ENCODE measurements around the gene TSPOAP1.

The TSPOAP1 gene

GRCh38 chr17:58316260-58316960, 12.2 kb downstream of the TSPOAP1 start:
- DNase-seq: no peak

DNA sequence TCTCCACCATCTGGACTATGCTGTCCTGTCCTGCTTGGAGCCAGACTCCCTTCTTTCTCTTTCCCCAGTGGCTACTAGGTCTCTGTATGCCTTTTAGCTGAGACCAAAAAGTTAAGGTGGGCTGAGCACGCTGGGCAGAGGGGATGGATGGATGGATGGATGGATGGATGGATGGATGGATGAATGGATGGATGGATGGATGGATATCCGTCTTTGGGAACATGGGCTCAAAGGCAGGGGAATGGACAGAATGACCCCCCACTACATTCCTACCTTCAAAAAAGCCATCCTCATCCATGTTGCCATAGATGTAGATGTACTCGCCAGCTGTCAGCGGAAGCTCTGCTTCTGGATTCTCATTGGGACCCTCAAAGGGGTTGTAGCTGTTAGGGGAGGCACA, 12.8 kb downstream of the TSPOAP1 start:
- DNase-seq: no peak

DNA sequence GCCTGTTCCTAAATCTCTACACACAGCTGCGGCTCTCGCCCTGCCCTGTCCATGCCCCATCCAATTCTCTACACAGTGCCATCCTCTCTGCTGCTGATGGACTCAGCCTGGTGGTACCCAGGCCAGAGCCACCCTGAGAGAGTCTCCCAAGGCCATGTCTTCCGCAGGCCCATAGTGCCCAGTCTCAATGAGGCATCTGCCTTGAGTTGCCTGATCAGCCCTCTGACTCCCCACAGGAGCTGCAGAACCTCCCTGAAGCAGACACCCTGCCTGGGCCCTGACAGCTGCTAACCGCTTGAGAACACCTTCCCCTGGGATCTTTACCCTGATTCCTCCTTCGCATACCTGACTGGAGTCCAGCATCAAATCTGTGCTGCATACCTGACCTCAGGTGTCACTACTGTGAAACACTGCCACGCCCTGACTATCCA, 13.3 kb downstream of the TSPOAP1 start:
- no peak for DNase-seq

DNA sequence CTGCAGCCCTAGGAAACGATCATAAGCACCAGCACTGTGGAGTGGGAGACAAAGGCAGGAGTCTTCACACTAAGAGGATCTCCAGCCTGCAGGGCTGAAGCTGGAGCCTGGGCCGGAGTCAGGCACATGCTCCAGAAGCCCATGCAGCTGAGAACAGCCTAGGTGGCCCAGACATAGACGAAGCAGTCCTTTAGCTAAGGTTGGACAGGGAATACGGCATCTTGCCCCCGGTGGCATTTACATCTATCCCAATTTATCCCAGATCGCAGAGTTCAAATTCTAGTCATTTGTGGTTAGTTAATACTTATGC, 13.9 kb downstream of the TSPOAP1 start:
- no peak for DNase-seq

DNA sequence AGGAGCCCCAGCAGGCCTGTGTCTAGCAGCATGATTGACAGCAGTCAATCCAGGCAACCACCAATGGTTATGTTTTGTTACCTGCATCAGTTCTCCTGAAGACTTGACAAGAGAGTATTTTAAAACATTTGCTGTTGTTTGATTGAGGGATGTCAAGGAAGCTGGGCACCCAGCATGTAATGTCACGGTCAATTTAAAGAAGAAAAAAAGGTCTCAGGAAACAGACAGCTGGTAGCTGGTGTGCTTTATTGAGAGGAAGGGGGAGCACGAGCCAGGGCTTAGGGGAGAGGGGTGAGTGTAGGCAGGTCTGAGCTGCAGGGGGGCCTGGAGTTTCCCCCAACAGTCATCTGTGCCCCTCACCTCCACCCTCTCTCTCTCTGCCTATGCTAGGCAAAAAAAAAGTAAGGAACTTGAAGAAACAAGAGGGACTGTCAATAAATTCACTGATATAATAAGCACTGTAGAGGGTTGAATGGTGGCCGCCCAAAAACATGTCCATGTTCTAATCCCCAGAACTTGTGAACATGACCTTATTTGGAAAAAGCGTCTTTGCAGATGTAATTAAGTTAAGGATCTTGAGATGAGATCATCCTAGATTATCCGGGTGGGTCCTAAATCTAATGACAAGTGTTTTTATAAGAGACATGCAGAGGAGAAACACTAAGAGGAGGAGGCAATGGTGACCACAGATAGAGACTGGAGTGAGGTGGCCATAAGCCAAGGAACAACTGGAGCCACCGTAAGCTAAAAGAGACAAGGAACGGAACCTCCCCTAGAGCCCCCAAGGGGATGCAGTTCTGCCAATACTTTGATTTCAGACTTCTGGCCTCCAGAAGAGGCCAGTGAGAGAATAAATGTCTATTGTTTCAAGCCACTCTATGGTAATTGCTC, 14.5 kb downstream of the TSPOAP1 start:
- no peak for DNase-seq

- DNase-seq: no peak
Observed at GRCh38 chr17:58312829-58313228, 15.8 kb downstream of the TSPOAP1 start.

DNA sequence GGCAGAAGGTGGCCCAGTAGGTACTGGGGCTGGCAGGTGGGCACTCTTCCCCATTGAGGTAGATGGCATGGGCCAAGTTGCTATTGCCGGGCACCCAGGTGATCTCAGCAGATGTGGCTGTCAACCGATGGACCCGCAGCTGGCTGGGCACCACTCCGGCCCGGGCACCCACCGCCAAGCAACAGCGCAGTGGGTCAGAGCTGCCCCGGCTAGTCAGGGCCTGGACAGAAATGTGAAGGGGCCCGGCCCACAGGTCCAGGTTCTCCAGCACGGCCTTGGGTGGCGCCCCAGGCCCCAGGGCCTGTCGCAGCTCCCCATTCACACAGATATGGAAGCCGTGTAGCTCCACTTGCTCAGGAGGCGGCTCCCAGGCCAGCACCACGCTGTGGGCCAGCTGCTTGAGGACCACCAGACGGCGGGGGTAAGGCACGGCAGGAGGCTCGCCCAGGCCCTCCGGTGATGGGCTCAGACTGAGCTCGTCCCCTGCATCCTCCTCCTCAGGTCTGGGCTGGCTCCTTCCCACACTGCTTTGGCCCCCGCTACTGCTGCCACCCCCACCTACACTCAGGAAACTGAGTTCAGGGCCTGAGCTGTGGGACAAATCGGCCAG, 16.5 kb downstream of the TSPOAP1 start:
- no peak for DNase-seq

DNA sequence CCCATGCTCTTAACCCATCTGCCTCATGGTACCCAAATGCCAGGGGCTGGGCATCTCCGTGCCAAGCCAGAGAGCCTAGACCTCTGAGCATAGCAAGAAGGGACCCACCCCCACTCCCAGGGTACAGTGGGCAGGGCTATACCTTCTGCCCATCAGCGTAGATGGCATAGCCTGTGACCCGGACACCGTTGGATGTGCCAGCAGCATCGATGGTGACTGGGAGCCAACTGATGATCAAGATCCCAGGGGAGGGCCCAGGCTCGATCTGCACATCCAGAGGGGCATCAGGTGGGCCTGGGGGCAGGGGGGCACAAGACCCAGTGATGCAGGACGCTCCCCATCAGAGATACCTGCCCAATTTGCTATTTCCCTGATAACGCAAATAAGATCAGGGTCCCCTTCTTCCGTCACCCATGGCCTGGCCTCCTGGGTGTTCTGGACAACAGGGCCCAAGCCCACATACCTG, 17.1 kb downstream of the TSPOAP1 start:
- DNase-seq: no peak

GRCh38 chr17:58310511-58311428, 17.8 kb downstream of the TSPOAP1 start:
- no peak for DNase-seq

DNA sequence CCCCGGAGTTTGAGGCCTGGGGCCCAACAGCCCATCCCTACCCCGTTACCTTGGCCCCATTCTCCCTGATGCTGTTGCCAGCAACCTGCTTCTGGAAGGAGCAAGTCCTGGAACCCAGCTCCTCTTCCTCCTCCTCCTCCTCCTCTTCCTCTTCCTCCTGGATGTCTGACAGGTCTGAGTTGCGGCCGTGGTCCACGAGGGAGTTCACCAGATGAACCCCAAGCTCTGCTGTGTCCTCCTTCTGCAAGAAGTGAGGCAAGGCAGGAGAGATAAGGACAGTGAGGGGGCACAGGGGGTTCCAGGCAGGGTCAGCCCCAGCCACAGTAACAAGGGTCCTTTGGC, 18.7 kb downstream of the TSPOAP1 start:
- no peak for DNase-seq

DNA sequence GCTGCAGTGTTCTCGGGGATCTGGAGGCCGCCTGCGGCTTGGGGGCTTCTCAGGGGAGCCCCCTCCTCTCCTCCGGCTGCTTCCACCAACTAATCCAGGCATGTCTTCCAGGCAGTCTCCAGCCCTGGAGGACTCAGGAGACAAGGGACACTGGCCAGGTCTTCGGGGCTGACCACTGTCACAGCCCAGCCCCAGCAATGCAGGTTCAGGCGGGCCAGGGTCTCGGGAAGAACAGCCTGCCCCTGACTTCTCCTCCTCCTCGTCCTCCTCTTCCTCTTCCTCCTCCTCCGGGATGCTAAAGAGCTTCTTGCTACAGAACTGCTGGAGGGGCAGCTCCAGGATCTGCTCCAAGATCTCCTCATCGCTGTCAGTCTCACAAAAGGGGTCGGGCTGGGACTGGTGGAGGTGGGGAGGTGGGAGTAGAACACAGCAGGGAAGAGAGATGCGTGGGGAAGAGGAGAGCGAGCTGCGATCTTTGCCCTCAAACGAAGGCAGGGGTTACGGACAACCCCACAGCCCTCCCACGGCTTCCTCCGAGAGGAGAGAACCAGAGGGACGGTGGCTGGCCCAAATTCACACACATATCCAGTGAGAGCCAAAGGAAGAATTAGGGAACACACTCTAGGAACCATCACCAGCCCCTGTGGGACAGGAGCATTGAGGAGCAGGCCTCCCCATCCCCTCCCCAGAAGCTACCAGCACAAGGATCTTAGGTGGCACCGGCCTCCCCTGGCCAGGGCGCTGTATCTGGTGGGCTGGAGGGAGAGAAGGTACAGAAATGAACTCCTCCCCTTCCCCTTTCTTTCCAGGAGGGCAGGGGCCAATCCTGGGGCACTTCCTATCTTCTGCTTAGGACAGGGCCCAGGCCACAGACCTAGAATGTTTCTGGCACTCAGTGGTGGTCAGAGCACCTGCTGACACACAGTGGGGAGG, 19.3 kb downstream of the TSPOAP1 start:
- no peak for DNase-seq

- DNase-seq: peak; percentile 17
Observed at GRCh38 chr17:58308173-58308984, 20.2 kb downstream of the TSPOAP1 start.

GRCh38 chr17:58307468-58308172, 21.0 kb downstream of the TSPOAP1 start:
- no peak for DNase-seq

- no peak for DNase-seq
Observed at GRCh38 chr17:58306131-58306951, 22.3 kb downstream of the TSPOAP1 start.

GRCh38 chr17:58305626-58306025, 23.0 kb downstream of the TSPOAP1 start:
- DNase-seq: no peak

DNA sequence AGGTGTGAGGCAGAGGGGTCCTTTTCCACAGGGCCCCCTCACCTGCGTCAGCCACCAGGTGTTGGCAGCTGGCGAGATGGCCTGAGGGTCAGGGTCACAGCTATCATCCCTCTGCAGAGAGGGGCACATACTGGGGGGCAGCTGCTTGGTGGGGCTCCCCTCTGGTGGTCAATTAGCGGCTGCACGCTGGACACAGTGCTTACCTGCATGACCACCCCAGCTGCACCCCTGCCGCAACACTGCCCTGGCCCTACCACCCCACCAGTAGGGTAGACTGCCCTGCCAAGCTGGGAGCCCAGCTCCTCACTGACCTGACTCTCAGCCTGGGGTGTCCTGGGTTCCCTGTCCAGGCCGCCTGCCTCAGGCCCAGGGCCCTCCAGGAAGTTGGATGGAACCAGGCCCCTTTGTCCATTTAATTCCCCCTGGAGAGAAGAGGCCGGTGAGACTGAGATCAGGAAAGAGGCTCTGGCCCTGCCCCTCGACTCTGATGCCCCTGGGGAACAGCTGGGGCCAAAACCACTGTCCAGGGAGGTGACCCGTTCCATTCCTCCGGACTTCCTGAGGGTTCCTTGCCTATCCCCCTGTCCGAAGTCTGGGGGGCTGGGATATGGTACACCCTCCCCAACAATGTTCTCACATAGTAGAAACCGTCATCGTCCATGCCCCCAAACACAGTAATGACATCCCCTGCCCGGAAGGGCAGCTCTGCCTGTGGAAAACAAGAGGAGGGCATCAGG, 23.7 kb downstream of the TSPOAP1 start:
- DNase-seq: no peak

GRCh38 chr17:58303971-58304749, 24.4 kb downstream of the TSPOAP1 start:
- DNase-seq: peak; percentile 70
